ENCODE results near the gene GFRA4.

The GFRA4 gene

DNA sequence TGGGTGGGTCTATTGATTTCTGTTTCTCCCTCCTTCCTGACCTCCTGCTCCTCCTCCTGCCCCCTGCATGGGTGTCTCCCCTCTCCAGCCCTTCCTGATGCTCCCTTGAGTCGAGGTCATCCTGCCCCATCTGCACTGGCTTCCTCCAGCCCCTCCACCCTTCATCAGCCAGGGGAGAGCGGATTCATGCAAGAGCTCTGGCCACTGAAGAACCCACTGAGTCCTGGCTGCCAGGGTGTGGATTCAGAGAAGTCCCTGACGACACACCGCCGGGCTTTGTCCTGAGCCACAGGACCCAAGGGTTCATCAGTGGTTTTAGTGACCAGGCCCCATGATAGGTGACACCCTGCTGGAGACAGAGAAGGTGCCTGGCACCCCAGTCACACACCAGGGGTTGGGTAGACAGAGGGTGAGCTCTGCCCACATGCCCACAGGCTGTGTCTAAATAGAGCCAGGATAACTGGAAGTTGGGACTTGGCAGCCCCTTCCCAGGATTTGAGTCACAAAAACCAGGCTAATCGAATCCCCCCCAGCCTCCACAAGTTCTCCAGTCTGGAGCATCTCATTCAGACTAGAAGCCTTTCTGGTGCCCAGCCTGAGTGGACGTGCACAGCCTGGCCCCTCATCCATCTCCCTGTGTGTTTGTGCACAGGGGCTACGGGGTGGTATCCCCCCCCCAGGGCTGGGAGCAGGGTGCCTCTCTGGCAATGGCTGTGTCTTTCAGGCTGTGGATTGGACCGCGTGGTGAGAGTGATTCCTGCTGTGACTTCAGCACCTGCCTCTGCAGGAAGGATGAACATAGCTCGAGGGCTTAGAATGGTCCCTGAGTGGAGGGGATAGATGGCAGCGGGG, 1.2 kb downstream of the GFRA4 start:
- Histone ChIP-seq H3K36me3 (ENCODE audit: control insufficient read depth in 2 of 2, insufficient read depth in 2 of 2, low read length in 2 of 2) (no peaks in the 10 kb centered on the region), H3K27ac (ENCODE audit: low read depth in 2 of 2, low read length in 2 of 2) (no peak overlapping the region), H3K27me3 (ENCODE audit: control insufficient read depth in 2 of 2, insufficient read depth in 2 of 2, low read length in 2 of 2) (peaks cover 13 to 22% of the 10 kb centered on the region in 2 donors), H3K9me3 (ENCODE audit: control insufficient read depth in 2 of 2, low read length in 2 of 2) (no peaks in the 10 kb centered on the region), H3K4me3 (ENCODE audit: low read length in 2 of 2) (no peak overlapping the region), H3K9ac (ENCODE audit: low read depth in 1 of 2, low read length in 2 of 2) (no peak overlapping the region), H3K4me1 (ENCODE audit: control insufficient read depth in 2 of 2, insufficient read depth in 2 of 2, low read length in 2 of 2) (no peaks in the 10 kb centered on the region)

DNA sequence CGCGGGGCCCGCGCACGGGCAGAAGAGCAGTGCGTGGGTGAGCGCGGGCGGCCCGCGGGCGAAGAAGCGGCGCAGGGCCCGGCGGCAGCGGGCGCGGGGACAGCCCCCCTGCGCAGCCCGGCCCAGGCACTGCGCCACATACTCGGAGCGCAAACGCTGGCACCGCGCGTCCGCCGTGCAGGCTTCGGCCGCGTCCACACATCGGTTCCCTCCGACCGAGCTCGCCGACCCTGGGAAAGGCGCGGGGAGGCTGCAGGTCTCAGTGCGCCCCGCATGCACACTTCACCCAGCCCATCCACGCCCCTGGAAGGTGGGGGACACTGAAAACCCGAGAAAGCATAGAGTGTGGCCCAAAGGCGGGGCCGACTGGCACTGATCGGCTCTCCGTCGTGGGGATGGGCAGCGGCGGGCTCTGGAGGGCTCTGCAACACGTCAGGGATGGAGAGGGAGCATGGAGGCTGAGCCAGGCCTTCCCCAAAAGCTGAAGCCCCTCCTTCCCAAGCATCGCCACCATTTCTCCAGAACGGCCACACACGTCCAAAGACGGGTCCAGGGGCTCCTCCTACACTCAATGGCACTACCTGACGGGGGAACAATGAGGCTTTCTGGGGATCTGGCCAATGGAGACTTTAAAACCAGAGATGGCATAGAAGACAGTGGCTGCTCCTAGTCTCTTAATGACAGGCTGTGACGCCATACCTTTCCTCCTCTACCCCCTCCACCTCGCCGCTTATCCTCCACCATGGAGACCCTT, 2.0 kb downstream of the GFRA4 start:
- Histone ChIP-seq H3K36me3 (ENCODE audit: control insufficient read depth in 2 of 2, insufficient read depth in 2 of 2, low read length in 2 of 2) (no peaks in the 10 kb centered on the region), H3K4me3 (ENCODE audit: low read length in 2 of 2) (no peak overlapping the region), H3K9me3 (ENCODE audit: control insufficient read depth in 2 of 2, low read length in 2 of 2) (no peaks in the 10 kb centered on the region), H3K4me1 (ENCODE audit: control insufficient read depth in 2 of 2, insufficient read depth in 2 of 2, low read length in 2 of 2) (no peaks in the 10 kb centered on the region), H3K27ac (ENCODE audit: low read depth in 2 of 2, low read length in 2 of 2) (no peak overlapping the region), H3K27me3 (ENCODE audit: control insufficient read depth in 2 of 2, insufficient read depth in 2 of 2, low read length in 2 of 2) (peaks cover 11 to 22% of the 10 kb centered on the region in 2 donors), H3K9ac (ENCODE audit: low read depth in 1 of 2, low read length in 2 of 2) (no peak overlapping the region)

DNA sequence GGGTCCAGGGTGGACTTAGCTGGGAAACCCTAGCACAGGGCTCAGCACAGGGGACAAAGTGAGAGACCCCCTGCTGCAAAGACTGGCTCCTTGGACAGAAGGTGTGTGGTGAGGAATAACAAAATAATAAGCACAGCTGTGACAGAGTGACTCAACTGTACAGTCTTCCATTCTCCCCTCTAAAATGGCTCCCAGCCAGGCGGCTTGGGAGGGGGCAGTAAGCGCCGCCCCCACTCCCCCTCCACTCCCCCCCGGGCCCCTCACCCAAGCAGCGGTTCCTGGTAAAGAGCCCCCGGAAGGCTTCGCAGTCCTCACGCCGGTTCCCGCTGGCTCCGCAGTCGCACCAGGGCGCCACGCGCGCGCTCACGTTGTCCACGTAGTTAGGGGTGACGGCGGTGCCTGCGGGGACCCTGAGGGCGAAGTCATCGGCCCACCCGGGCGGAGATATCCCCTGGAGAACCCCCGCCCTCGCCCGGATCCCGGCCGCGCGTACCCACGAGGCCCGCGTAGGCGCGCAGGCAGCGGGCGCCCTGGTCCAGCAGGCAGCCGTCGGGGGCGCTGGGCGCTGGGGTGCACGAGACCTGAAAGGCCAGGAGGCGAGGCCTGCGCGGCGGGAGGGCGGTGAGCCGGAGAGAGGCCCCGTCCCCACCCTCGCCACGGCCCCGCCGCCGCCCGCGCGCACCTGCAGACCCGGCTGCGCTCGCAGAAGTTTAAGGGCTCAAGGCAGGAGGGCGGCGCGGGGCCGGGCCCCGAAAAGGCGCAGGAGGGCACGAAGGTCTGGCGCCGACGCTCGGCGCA, 2.7 kb downstream of the GFRA4 start:
- H3K9ac ChIP-seq (ENCODE audit: low read depth in 1 of 2, low read length in 2 of 2), result no peak overlapping the region
- H3K27ac ChIP-seq (ENCODE audit: low read depth in 2 of 2, low read length in 2 of 2), result no peak overlapping the region
- no peaks in the 10 kb centered on the region for H3K36me3 ChIP-seq (ENCODE audit: control insufficient read depth in 2 of 2, insufficient read depth in 2 of 2, low read length in 2 of 2)
- no peaks in the 10 kb centered on the region for H3K9me3 ChIP-seq (ENCODE audit: control insufficient read depth in 2 of 2, low read length in 2 of 2)
- no peaks in the 10 kb centered on the region for H3K4me1 ChIP-seq (ENCODE audit: control insufficient read depth in 2 of 2, insufficient read depth in 2 of 2, low read length in 2 of 2)
- H3K27me3 ChIP-seq (ENCODE audit: control insufficient read depth in 2 of 2, insufficient read depth in 2 of 2, low read length in 2 of 2), result peaks cover 11 to 22% of the 10 kb centered on the region in 2 donors
- no peak overlapping the region for H3K4me3 ChIP-seq (ENCODE audit: low read length in 2 of 2)

DNA sequence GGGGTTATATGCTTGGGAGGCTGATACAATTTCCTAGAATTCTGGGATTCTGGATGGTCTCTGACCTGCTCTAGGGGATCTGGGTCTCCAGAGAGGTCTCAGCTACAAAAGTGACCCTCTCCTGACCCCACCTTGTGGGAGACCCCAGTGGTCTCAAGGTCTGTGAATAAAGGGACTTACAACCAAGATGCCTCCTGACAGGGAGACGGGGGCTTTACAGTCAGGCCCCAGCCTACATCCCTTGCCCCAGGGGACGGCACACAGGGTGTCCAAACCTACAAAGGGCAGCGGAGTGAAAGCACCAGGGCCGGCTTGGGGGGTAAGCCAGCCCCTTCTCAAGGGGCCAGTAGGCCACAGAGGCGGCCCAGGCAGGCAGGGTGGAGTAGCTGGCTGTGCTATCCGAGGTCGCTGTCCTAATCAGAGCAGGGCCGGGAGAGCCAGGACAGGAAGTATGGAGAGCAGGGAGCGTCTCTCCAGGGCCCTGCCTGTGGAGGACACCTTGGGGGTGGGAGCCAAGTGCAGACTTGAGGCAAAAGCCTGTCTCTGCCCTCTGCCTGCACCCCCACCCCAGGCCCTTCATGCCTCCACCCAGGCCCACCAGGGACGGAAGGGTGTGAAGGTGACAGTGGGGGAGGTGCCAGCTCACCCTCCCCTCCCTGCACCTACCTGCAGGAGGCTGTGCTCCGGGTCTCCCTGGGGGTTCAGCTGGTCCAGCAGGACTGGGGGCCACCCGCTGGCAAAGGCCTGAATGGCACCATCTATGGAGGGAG, 3.5 kb downstream of the GFRA4 start:
- Histone ChIP-seq H3K27ac (ENCODE audit: low read depth in 2 of 2, low read length in 2 of 2) (no peak overlapping the region), H3K9me3 (ENCODE audit: control insufficient read depth in 2 of 2, low read length in 2 of 2) (no peaks in the 10 kb centered on the region), H3K36me3 (ENCODE audit: control insufficient read depth in 2 of 2, insufficient read depth in 2 of 2, low read length in 2 of 2) (no peaks in the 10 kb centered on the region), H3K27me3 (ENCODE audit: control insufficient read depth in 2 of 2, insufficient read depth in 2 of 2, low read length in 2 of 2) (peaks cover 11 to 22% of the 10 kb centered on the region in 2 donors), H3K9ac (ENCODE audit: low read depth in 1 of 2, low read length in 2 of 2) (no peak overlapping the region), H3K4me3 (ENCODE audit: low read length in 2 of 2) (no peak overlapping the region), H3K4me1 (ENCODE audit: control insufficient read depth in 2 of 2, insufficient read depth in 2 of 2, low read length in 2 of 2) (no peaks in the 10 kb centered on the region)

DNA sequence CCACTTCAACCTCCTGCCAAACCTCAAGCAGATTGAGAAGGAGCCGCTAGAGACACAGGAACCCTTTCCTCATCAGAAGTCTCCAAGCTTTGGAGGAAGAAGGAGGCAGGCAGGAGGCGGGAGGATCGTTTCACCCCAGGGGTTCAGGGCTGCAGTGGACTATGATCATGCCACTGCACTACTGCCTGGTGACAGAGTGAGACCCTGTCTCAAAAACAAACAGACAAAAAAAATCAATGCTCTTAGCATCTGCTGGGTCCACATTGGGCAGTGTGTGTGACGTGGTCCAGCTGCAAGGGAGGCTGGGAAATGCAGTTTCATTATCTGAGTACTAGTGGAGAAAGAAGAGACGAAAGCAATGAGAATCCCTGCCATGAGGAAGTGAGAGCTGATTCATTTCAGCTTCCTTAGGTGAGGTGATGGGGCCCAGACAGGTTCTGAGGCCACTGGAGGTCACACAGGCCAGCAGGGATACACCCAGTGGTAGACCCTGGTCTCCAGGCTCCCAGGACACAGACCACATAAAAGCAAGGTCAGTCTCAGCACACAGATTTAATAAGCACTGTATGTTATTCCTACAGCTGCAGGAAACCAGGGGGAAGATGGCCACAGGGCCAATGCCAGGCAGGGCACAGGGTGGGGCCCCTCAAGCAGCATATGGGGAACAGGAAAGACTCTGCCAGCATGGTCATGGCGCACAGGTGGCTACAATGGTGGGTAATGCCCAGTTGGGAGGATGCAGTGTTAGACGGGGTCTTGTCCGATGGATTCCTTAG, 4.3 kb downstream of the GFRA4 start:
- Histone ChIP-seq H3K4me1 (ENCODE audit: control insufficient read depth in 2 of 2, insufficient read depth in 2 of 2, low read length in 2 of 2) (no peaks in the 10 kb centered on the region), H3K9me3 (ENCODE audit: control insufficient read depth in 2 of 2, low read length in 2 of 2) (no peaks in the 10 kb centered on the region), H3K27me3 (ENCODE audit: control insufficient read depth in 2 of 2, insufficient read depth in 2 of 2, low read length in 2 of 2) (peaks cover 11 to 22% of the 10 kb centered on the region in 2 donors), H3K9ac (ENCODE audit: low read depth in 1 of 2, low read length in 2 of 2) (no peak overlapping the region), H3K4me3 (ENCODE audit: low read length in 2 of 2) (no peak overlapping the region), H3K36me3 (ENCODE audit: control insufficient read depth in 2 of 2, insufficient read depth in 2 of 2, low read length in 2 of 2) (no peaks in the 10 kb centered on the region), H3K27ac (ENCODE audit: low read depth in 2 of 2, low read length in 2 of 2) (no peak overlapping the region)

DNA sequence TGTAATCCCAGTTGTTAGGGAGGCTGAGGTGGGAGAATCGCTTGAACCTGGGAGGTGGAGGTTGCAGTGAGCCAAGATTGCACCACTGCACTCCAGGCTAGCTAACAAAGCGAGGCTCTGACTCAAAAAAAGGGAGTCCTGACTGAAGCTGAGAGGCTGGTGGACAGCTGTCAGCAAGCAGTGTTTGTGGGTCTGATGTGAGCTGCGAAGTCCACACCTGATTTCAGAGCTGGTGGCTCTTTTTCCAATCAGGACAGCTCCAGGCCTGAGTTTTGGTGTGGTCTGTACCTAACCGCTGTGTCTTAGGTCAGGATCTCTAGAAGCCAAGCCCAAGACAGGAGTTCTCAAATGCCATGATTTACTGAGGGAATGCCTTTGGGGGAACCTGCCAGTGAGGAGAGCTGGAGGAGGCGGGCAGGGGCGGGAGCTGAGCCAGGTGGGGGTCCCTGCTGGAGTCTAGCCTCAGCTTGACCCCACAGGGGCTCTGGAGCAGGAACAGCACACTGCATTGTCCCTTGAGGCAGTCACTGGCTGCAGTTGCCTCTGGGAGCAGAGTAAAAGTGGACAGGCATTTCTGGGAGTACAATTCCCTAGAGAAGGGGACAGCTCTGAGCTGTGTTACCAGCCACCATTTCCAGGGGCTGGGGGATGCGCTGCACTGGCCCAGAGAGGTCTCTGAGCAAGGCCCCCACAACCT, 5.0 kb downstream of the GFRA4 start:
- H3K4me3 ChIP-seq (ENCODE audit: low read length in 2 of 2), result no peak overlapping the region
- no peak overlapping the region for H3K27ac ChIP-seq (ENCODE audit: low read depth in 2 of 2, low read length in 2 of 2)
- no peaks in the 10 kb centered on the region for H3K4me1 ChIP-seq (ENCODE audit: control insufficient read depth in 2 of 2, insufficient read depth in 2 of 2, low read length in 2 of 2)
- peaks cover 11 to 22% of the 10 kb centered on the region in 2 donors for H3K27me3 ChIP-seq (ENCODE audit: control insufficient read depth in 2 of 2, insufficient read depth in 2 of 2, low read length in 2 of 2)
- no peaks in the 10 kb centered on the region for H3K36me3 ChIP-seq (ENCODE audit: control insufficient read depth in 2 of 2, insufficient read depth in 2 of 2, low read length in 2 of 2)
- H3K9ac ChIP-seq (ENCODE audit: low read depth in 1 of 2, low read length in 2 of 2), result no peak overlapping the region
- H3K9me3 ChIP-seq (ENCODE audit: control insufficient read depth in 2 of 2, low read length in 2 of 2), result no peaks in the 10 kb centered on the region

DNA sequence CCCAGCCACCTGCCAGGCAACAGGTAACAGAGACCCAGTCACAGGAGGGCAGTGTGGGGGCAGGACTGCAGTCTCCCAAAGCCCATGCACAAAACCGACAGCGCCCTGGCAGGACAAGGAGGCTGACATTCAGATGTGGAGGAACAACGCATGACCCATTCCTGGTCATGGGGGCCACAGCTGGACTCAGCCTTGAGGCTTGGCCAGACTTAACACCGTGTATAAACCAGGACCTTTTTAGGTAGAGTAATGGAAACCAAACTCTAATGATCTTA, 8.1 kb downstream of the GFRA4 start:
- Histone ChIP-seq H3K9ac (ENCODE audit: low read depth in 1 of 2, low read length in 2 of 2) (no peak overlapping the region), H3K27me3 (ENCODE audit: control insufficient read depth in 2 of 2, insufficient read depth in 2 of 2, low read length in 2 of 2) (peaks cover 3 to 6% of the 10 kb centered on the region in 2 donors), H3K36me3 (ENCODE audit: control insufficient read depth in 2 of 2, insufficient read depth in 2 of 2, low read length in 2 of 2) (no peaks in the 10 kb centered on the region), H3K4me1 (ENCODE audit: control insufficient read depth in 2 of 2, insufficient read depth in 2 of 2, low read length in 2 of 2) (no peaks in the 10 kb centered on the region), H3K27ac (ENCODE audit: low read depth in 2 of 2, low read length in 2 of 2) (no peak overlapping the region), H3K9me3 (ENCODE audit: control insufficient read depth in 2 of 2, low read length in 2 of 2) (no peaks in the 10 kb centered on the region), H3K4me3 (ENCODE audit: low read length in 2 of 2) (no peak overlapping the region)

GRCh38 chr20:3654326-3655130, 8.7 kb downstream of the GFRA4 start:
- H3K36me3 ChIP-seq (ENCODE audit: control insufficient read depth in 2 of 2, insufficient read depth in 2 of 2, low read length in 2 of 2), result no peaks in the 10 kb centered on the region
- H3K9ac ChIP-seq (ENCODE audit: low read depth in 1 of 2, low read length in 2 of 2), result no peak overlapping the region
- H3K27me3 ChIP-seq (ENCODE audit: control insufficient read depth in 2 of 2, insufficient read depth in 2 of 2, low read length in 2 of 2), result peaks cover 0 to 3% of the 10 kb centered on the region in 2 donors
- no peaks in the 10 kb centered on the region for H3K4me1 ChIP-seq (ENCODE audit: control insufficient read depth in 2 of 2, insufficient read depth in 2 of 2, low read length in 2 of 2)
- H3K9me3 ChIP-seq (ENCODE audit: control insufficient read depth in 2 of 2, low read length in 2 of 2), result no peaks in the 10 kb centered on the region
- H3K27ac ChIP-seq (ENCODE audit: low read depth in 2 of 2, low read length in 2 of 2), result no peak overlapping the region
- no peak overlapping the region for H3K4me3 ChIP-seq (ENCODE audit: low read length in 2 of 2)

Measured in mucosa of rectum (tissue), 2 donors.